SK-N-SH (cell line): ENCODE data around the gene TMEM54.

ENCODE experiments used
- ELF1 ChIP-seq: IDR thresholded peaks from 2 replicates; pipeline ENCODE4 v1.4.0; 2012
- EZH2phosphoT487 ChIP-seq: fragments of 200-600 bp; sonication (generic); IDR thresholded peaks from 2 replicates; pipeline ENCODE4 v1.6.1; 2017; ENCODE audit warnings: low read depth, mixed run types, mild to moderate bottlenecking, antibody characterized with exemption, moderate library complexity, borderline replicate concordance
- GABPA ChIP-seq: IDR thresholded peaks from 2 replicates; pipeline ENCODE4 v1.4.0; 2012; ENCODE audit warnings: low read depth, mild to moderate bottlenecking
- MXI1 ChIP-seq: IDR thresholded peaks from 2 replicates; pipeline ENCODE4 v1.6.1; 2012; ENCODE audit warnings: mild to moderate bottlenecking, low read depth, low read length, improper control_type of control experiment
- NRF1 ChIP-seq: IDR thresholded peaks from 2 replicates; pipeline ENCODE4 v1.6.1; 2012; ENCODE audit warnings: low read depth, mild to moderate bottlenecking, low read length
- POLR2AphosphoS5 ChIP-seq: IDR thresholded peaks from 2 replicates; pipeline ENCODE4 v1.6.1; 2012; ENCODE audit warnings: low read depth, low read length
- RCOR1 ChIP-seq: fragments of 150-350 bp; IDR thresholded peaks from 2 replicates; pipeline ENCODE4 v1.6.1; 2017; ENCODE audit warnings: antibody characterized with exemption, low read length
- SIN3A ChIP-seq: IDR thresholded peaks from 2 replicates; pipeline ENCODE4 v1.6.1; 2012; ENCODE audit warnings: low read depth, mild to moderate bottlenecking, low read length, moderate library complexity, borderline replicate concordance
- TCF12 ChIP-seq: IDR thresholded peaks from 2 replicates; pipeline ENCODE4 v1.4.0; 2012
- TEAD4 ChIP-seq: IDR thresholded peaks from 2 replicates; pipeline ENCODE4 v1.4.0; 2012; ENCODE audit warnings: mild to moderate bottlenecking, borderline replicate concordance; ENCODE audit not compliant: insufficient read depth
- ZBTB33 ChIP-seq: IDR thresholded peaks from 2 replicates; pipeline ENCODE4 v1.4.0; 2012; ENCODE audit warnings: low read depth, borderline replicate concordance
- TF ChIP-seq, protein P1 (sequence below): fragments of 200-600 bp; sonication (generic); IDR thresholded peaks from 2 replicates; pipeline ENCODE4 v1.6.1; 2017; ENCODE audit warnings: antibody characterized with exemption, mild to moderate bottlenecking, moderate library complexity

- TF ChIP-seq SIN3A (no peak), MXI1 (no peak), ZBTB33 (no peak), ELF1 (no peak), RCOR1 (no peak), POLR2AphosphoS5 (no peak), NRF1 (no peak), TEAD4 (no peak), EZH2phosphoT487 (no peak), TCF12 (no peak), GABPA (no peak)
- TF ChIP-seq, protein P1, sequence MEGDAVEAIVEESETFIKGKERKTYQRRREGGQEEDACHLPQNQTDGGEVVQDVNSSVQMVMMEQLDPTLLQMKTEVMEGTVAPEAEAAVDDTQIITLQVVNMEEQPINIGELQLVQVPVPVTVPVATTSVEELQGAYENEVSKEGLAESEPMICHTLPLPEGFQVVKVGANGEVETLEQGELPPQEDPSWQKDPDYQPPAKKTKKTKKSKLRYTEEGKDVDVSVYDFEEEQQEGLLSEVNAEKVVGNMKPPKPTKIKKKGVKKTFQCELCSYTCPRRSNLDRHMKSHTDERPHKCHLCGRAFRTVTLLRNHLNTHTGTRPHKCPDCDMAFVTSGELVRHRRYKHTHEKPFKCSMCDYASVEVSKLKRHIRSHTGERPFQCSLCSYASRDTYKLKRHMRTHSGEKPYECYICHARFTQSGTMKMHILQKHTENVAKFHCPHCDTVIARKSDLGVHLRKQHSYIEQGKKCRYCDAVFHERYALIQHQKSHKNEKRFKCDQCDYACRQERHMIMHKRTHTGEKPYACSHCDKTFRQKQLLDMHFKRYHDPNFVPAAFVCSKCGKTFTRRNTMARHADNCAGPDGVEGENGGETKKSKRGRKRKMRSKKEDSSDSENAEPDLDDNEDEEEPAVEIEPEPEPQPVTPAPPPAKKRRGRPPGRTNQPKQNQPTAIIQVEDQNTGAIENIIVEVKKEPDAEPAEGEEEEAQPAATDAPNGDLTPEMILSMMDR: no peak
Observed at GRCh38 chr1:32918179-32918578, 17.0 kb upstream of the TMEM54 start.
